HG02678 (cell line): ENCODE measurements around the gene TEK.
"Not testable (repeated sequence)": the region's sequence is repeated elsewhere in the genome, so short reads cannot be mapped to it uniquely, and the experiment has no call there.

Experiments used
- ATAC-seq: cut with Tn5 transposase; IDR thresholded peaks from one replicate; pipeline ENCODE4 v1.9.1; 2021; ENCODE audit warnings: mild to moderate bottlenecking, moderate library complexity; ENCODE audit not compliant: unreplicated experiment

The TEK gene

DNA sequence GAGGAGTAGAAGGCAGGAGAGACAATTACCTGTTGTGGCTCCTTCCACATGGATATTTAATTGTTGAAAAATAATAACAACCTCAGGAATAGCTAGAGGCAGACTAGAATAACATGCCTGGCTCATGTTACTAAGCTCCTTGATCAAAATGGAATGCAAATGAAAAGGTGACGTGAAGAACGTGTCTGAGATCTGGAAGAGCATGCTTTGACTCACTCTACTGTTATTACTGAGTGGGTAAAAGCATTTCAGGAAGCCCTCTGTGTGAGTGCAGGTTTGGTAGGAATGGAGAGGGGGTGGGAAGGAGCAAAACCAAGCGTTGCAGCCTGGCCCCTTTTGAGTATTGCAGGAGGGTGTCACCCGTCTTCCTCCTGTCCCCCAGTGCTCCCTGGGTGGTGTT is 103.2 kb downstream of the TEK start:
- ATAC-seq: no peak

- no peak for ATAC-seq
Observed at GRCh38 chr9:27212621-27213020, 103.6 kb downstream of the TEK start.

- no peak for ATAC-seq
Observed at GRCh38 chr9:27227192-27227591, 118.2 kb downstream of the TEK start.

- ATAC-seq: not testable (repeated sequence)
Observed at GRCh38 chr9:27239648-27240047, 130.6 kb downstream of the TEK start.

- peak; percentile 86 for ATAC-seq
Observed at GRCh38 chr9:27247756-27248155, 138.7 kb downstream of the TEK start.

DNA sequence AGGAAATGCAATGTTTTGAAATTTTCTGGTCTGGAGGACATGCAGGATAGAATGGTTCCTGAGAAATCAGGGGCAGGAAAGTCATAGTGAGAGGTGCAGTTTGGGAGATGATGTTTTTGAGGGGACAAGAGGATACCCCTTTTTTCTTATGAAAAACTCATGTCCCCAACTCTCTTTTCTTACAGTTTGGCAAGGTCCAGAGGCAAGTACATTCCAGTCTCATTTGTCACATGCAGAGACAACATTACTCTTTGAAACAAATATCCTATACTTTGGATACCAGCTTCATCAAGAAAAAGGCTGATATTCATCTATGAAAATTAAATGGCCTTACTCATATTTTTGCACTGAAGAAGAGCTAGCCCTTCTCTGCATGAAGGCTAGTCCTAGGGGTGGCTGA is 139.7 kb downstream of the TEK start:
- ATAC-seq: no peak

DNA sequence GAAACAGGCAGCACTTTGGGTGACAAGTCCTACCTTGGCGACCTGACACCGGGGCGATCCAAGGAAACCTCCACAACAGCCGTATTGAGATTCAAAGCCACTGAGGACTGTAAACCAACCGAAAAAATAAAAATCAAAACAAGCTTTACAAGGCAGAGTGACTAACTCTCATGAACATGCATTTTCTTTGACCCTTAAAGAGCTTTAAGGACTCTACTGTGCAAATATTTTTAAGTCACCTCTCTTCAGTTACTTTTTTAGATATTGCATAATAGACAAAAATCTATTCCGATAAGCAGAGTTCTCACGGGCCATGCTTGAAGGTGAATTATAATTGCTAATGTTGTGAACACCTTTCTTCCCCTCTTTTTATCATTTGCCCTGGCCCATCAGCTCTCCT is 149.6 kb downstream of the TEK start:
- ATAC-seq: no peak

GRCh38 chr9:27260789-27261516 is 151.9 kb downstream of the TEK start:
- ATAC-seq: no peak

DNA sequence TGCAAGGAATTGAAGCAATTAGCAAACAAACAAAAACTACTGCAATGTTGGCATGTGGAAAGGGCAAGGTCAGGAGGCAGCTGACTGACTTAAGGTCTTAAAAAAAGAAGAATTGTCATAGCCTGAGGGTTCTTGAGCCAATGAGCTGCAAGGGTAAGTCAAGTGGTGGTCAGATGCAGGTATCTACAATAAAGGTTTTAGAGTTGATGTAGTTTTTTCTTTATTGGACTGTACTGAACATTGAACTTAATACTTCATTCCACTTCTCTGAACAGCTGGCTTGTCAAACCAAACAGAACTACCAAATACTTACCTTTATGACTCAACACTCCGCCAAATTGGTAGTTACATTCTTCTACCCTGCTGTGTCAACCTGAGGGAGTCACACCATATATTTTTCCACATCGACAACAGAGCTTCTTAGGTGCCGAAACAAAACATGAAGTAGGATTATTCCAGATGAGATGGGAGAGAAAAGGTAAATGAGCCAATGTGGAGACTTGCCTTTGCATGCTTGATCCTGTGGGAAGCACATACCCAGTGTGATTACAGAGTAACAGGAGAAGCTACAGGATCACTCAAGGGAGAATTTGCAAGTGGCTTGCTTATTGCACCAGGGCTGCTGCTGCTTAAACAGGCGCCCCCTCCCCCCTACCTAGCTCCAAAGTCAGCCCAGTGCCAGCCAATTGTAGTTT is 152.6 kb downstream of the TEK start:
- ATAC-seq: no peak

GRCh38 chr9:27272103-27272502 is 163.1 kb downstream of the TEK start:
- ATAC-seq: no peak

GRCh38 chr9:27273186-27273585 is 164.2 kb downstream of the TEK start:
- no peak for ATAC-seq

DNA sequence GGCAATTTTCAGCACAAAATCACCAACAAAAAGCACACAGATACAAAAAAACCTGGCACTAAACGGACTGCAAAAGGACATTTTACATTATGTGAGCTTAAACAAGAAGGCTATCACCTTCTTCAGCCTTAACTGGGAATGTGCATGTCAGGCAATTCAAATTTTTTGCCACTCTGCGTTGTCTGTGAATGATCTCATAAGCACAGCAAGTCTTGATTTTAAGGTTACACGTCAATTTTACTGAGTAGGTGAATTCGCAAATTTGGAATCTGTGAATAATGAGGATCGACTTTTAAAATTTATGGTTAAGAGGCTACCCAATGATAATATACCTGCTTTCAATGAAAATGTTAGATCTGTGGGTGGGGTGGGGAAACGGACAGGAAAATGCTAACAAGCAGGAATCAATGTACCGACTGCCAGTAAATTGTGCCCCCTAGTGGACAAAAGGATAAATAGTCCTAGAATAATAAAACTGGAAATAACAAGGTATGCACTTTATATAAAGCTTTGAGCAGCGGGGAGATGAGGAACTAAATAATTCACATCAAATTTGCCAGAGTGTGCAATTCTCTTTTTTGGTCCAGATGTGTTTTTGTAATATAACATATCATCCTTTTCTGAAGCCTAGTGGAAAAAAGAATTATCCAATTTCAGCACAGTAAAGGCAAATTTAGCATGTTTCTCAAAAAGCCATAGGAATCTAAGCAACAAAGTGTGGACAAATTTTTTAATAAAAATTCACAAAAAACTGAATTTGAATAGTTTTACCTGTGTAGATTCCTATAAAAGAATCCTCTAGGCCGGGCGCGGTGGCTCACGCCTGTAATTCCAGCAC is 167.4 kb downstream of the TEK start:
- peak; percentile 51 for ATAC-seq

DNA sequence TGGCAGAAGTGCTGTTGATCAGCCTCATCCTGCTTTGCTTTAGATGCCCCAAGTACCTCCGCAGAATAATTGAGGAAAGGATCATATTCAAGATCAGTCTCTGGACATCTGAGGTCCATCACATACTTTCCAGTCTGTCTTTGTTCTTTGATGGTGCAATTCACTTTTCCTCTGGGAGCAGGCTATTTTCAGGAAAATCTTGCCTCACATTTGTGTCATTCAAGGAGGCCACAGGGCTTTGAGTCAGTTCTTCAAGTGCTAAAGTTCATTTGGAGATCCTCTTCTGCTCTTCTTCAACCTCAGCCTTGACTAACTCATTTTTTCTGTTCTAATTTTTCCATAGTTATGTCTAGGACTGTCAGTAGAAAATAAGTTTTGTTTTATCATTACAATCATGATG is 169.3 kb downstream of the TEK start:
- no peak for ATAC-seq

DNA sequence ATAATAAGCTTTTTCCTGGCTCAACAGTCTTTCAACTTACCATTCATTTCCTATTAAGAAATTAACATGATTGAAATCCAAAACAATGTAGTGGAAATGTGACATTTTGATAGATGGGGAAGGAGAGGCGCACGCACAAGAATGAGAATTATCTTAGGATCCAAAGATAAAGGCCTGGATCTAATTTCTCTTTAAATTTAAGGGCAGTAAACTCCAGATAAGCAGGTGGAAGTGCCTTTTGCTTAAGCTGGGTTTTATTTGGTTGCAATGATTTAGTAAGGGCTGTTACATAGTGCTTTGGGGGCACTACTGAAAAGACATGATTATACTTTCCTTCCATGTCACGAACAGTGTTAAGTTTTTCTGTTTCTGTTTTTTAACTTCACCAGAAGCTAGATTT is 170.6 kb downstream of the TEK start:
- ATAC-seq: no peak
